Left ventricle myocardium superior (tissue), 1 donor: ENCODE data around the gene CDH13. TPM values are rescaled to one million over a fixed set of nuclear protein-coding genes. Genes with fewer than 3 reads are reported as not detected.

ENCODE experiments used
- ATAC-seq: fragments of 200-7000 bp; cut with Tn5 transposase; one replicate; pipeline ENCODE4 v1.9.1; 2020; ENCODE audit warnings: mild to moderate bottlenecking, moderate library complexity
- DNase-seq: peaks from one replicate; pipeline ENCODE4 v3.0.0-alpha.2; 2020
- intact Hi-C: fragments of 100-400 bp; cut with micrococcal nuclease; formaldehyde crosslinking; loops from one replicate; pipeline ENCODE4 v1.11.0; 2022
- total RNA-seq: library from RNA; stranded (reverse); fragmentation: NEBNext Ultra II Directional; extraction: Animal tissue kit (Norgen Biotek cat#: 25700); gene quantifications from one replicate; pipeline ENCODE4 v1.2.1, GENCODE V29; 2021
- donor health status: DM: no; HTN: yes; CAD: no; lungs with severe emphysema.

Gene CDH13
- total RNA-seq, 1 donor from 2014 or later = 167 TPM

GRCh38 chr16:82758406-82758805 is 131.6 kb downstream of the CDH13 start:
- DNase-seq = no peak
- intact Hi-C loops = no loop called here

GRCh38 chr16:82758904-82759303 is 132.1 kb downstream of the CDH13 start:
- ATAC-seq = no peak
- intact Hi-C loops = no loop called here
- no peak for DNase-seq

More at GRCh38 chr16:82758406-82758805, 131.6 kb downstream of the CDH13 start:
- no peak for ATAC-seq

- peak; percentile 90 for DNase-seq
- peak; percentile 91 for ATAC-seq
- intact Hi-C loops = no loop called here
Measured at GRCh38 chr16:82761236-82761635, 134.5 kb downstream of the CDH13 start.

- ATAC-seq (peak; percentile 74), DNase-seq (no peak)
- intact Hi-C loops = no loop called here
Measured at GRCh38 chr16:82761858-82762257, 135.1 kb downstream of the CDH13 start.

- no peak for DNase-seq
- ATAC-seq = no peak
- intact Hi-C loops = no loop called here
Measured at GRCh38 chr16:82763371-82763770, 136.6 kb downstream of the CDH13 start.

- intact Hi-C loops = no loop called here
- DNase-seq = no peak
- peak; percentile 26 for ATAC-seq
Measured at GRCh38 chr16:82767198-82767597, 140.4 kb downstream of the CDH13 start.

GRCh38 chr16:82767808-82768207 is 141.0 kb downstream of the CDH13 start:
- DNase-seq (no peak), ATAC-seq (no peak)
- intact Hi-C loops = no loop called here

- intact Hi-C loops = no loop called here
- peak; percentile 73 for ATAC-seq
Measured at GRCh38 chr16:82769845-82770244, 143.1 kb downstream of the CDH13 start.

GRCh38 chr16:82772215-82772614 is 145.4 kb downstream of the CDH13 start:
- DNase-seq = no peak
- no peak for ATAC-seq
- intact Hi-C loops = no loop called here

More at GRCh38 chr16:82769845-82770244, 143.1 kb downstream of the CDH13 start:
- DNase-seq = peak; percentile 39

GRCh38 chr16:82773018-82773417 is 146.2 kb downstream of the CDH13 start:
- intact Hi-C loops = no loop called here
- DNase-seq (no peak), ATAC-seq (no peak)

- no peak for DNase-seq
- intact Hi-C loops = no loop called here
- no peak for ATAC-seq
Measured at GRCh38 chr16:82776470-82777146, 149.8 kb downstream of the CDH13 start.

- peak; percentile 74 for ATAC-seq
- intact Hi-C loops = no loop called here
- peak; percentile 56 for DNase-seq
Measured at GRCh38 chr16:82782715-82783251, 156.0 kb downstream of the CDH13 start.

GRCh38 chr16:82783933-82784572 is 157.3 kb downstream of the CDH13 start:
- no peak for ATAC-seq
- no peak for DNase-seq
- intact Hi-C loops = no loop called here

- no peak for DNase-seq
- intact Hi-C loops = no loop called here
- ATAC-seq = no peak
Measured at GRCh38 chr16:82784573-82784968, 157.8 kb downstream of the CDH13 start.

- no peak for DNase-seq
- no peak for ATAC-seq
Measured at GRCh38 chr16:82788225-82788624, 161.5 kb downstream of the CDH13 start.

GRCh38 chr16:82788919-82789318 is 162.2 kb downstream of the CDH13 start:
- intact Hi-C loops = no loop called here
- no peak for ATAC-seq
- DNase-seq = no peak

More at GRCh38 chr16:82788225-82788624, 161.5 kb downstream of the CDH13 start:
- intact Hi-C loops = no loop called here

- ATAC-seq (no peak), DNase-seq (no peak)
- intact Hi-C loops = no loop called here
Measured at GRCh38 chr16:82792693-82793092, 165.9 kb downstream of the CDH13 start.

- DNase-seq = no peak
- intact Hi-C loops = no loop called here
Measured at GRCh38 chr16:82793528-82794245, 166.9 kb downstream of the CDH13 start.

GRCh38 chr16:82796047-82796446 is 169.3 kb downstream of the CDH13 start:
- ATAC-seq = no peak

More at GRCh38 chr16:82793528-82794245, 166.9 kb downstream of the CDH13 start:
- ATAC-seq = no peak

GRCh38 chr16:82801361-82801760 is 174.6 kb downstream of the CDH13 start:
- no peak for DNase-seq
- ATAC-seq = no peak
- intact Hi-C loops = no loop called here

More at GRCh38 chr16:82796047-82796446, 169.3 kb downstream of the CDH13 start:
- intact Hi-C loops = no loop called here
- DNase-seq = no peak
